Stomach (tissue), 4 donors: ENCODE data around the gene AGA.

ENCODE experiments used
- POLR2A ChIP-seq, 4 donors: fragments of 450-650 bp; IDR thresholded peaks; one replicate each; pipeline ENCODE4 v1.6.1; 2016; ENCODE audit warnings: antibody characterized with exemption in 4 of 4, control low read depth in 2 of 4, mild to moderate bottlenecking in 1 of 4, moderate library complexity in 1 of 4
- POLR2AphosphoS5 ChIP-seq, 3 donors: sonication (generic); formaldehyde crosslinking; IDR thresholded peaks; one replicate each; pipeline ENCODE4 v1.6.1; 2016; ENCODE audit warnings: antibody characterized with exemption in 3 of 3
- TF ChIP-seq, protein P1 (sequence below), 7 experiments: fragments of 450-650 bp in 4 of 7; fragments of 200-600 bp in 3 of 7; sonication (generic) in 3 of 7; IDR thresholded peaks; one replicate each; pipeline ENCODE4 v1.5.1; 2016 to 2019; ENCODE audit warnings: antibody characterized with exemption in 7 of 7, control low read depth in 2 of 7, mild to moderate bottlenecking in 1 of 7

DNA sequence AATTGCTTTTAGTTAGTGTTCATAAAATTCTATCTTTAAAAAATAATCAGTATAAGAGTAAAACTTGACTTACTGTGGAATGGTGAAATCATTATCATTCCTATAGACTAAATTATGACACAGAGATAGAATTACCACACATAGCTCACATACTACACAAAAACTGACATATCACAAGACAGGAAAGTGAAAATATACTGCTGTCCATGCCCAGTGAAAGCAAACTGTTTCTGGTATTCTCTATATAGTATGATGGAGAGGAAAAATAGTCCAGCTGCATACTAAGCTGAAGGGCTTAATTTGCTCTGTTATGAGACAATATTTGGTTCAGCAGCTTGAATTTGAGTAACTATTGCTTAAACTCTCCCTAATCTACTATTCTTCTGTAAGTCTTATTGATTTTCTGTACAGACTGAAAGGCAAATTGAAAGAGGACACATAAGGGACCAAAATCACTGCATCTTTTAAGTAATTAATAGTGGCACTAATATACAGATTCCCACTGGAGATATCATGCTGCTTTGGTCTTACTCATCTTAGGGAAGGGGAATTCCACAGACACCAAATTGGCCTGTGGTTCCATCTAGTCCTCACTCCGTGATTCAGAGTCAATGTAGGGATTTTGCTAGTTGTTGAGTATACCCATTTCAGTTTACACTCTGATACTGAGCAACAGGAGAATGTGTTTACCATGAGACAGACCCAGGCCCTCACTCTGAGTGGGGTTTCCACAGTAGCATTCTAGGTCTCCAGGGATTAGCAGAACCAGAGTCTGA, 47.4 kb upstream of the AGA start:
- TF ChIP-seq, protein P1, sequence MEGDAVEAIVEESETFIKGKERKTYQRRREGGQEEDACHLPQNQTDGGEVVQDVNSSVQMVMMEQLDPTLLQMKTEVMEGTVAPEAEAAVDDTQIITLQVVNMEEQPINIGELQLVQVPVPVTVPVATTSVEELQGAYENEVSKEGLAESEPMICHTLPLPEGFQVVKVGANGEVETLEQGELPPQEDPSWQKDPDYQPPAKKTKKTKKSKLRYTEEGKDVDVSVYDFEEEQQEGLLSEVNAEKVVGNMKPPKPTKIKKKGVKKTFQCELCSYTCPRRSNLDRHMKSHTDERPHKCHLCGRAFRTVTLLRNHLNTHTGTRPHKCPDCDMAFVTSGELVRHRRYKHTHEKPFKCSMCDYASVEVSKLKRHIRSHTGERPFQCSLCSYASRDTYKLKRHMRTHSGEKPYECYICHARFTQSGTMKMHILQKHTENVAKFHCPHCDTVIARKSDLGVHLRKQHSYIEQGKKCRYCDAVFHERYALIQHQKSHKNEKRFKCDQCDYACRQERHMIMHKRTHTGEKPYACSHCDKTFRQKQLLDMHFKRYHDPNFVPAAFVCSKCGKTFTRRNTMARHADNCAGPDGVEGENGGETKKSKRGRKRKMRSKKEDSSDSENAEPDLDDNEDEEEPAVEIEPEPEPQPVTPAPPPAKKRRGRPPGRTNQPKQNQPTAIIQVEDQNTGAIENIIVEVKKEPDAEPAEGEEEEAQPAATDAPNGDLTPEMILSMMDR (IDR thresholded peaks at IDR 0.05): no peak
- TF ChIP-seq POLR2AphosphoS5 (IDR thresholded peaks at IDR 0.05) (no peak), POLR2A (IDR thresholded peaks at IDR 0.05) (no peak)
